Measurements from ENCODE around the gene CMA1. TPM values are rescaled to one million over a fixed set of nuclear protein-coding genes. Genes with fewer than 3 reads are reported as not detected.

The CMA1 gene
- polyA plus RNA-seq, 1 experiment = not detected

DNA sequence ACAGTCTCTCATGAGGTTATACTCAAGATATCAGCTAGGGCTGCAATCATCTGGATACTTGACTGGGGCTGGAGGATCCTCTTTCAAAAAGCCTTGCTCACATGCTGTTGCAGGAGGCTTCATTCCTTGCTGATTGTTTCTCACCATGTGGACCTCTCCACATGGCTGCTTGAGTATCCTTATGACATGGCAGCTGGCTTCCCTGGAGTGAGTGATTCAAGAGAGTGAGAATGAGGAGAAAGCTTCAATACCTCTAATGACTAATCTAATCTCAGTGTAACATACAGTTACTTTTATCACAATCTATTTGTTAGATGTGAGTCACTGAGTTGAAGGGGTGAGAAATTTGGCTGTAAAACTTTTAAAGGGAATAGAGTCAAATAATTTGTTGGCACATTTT lies 51.1 kb downstream of the CMA1 start:
- TF ChIP-seq, protein P1, sequence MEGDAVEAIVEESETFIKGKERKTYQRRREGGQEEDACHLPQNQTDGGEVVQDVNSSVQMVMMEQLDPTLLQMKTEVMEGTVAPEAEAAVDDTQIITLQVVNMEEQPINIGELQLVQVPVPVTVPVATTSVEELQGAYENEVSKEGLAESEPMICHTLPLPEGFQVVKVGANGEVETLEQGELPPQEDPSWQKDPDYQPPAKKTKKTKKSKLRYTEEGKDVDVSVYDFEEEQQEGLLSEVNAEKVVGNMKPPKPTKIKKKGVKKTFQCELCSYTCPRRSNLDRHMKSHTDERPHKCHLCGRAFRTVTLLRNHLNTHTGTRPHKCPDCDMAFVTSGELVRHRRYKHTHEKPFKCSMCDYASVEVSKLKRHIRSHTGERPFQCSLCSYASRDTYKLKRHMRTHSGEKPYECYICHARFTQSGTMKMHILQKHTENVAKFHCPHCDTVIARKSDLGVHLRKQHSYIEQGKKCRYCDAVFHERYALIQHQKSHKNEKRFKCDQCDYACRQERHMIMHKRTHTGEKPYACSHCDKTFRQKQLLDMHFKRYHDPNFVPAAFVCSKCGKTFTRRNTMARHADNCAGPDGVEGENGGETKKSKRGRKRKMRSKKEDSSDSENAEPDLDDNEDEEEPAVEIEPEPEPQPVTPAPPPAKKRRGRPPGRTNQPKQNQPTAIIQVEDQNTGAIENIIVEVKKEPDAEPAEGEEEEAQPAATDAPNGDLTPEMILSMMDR (IDR thresholded peaks at IDR 0.05; ENCODE audit: insufficient read depth, low read depth, low read length) = no peak
- no peaks in the 10 kb centered on the region for H3K36me3 ChIP-seq (ENCODE audit: control insufficient read depth, insufficient read depth, low read length)
- CTCF ChIA-PET = interaction anchor here (0.8 kb wide), 1 partner anchor 25 kb away, joined by 4 read pairs; no protein-coding TSS in a partner anchor
- H3K27me3 ChIP-seq (ENCODE audit: control insufficient read depth, insufficient read depth, low read length) = no peaks in the 10 kb centered on the region
- H3K4me3 ChIP-seq (ENCODE audit: low read depth, low read length) = no peak overlapping the region
- POLR2A ChIA-PET = no interaction called here
- DNase-seq (ENCODE audit: low read depth) = no peak

Other genes starting within 250 kb of the CMA1 start
- 0.97 and 2.9 TPM in 2 replicates for gene TGM1, start 245.1 kb downstream of the CMA1 start, polyA plus RNA-seq (2011; rRNA removed)
- 23.2 and 52.5 TPM in 2 replicates for gene RABGGTA, start 236.7 kb downstream of the CMA1 start, polyA plus RNA-seq (2011; rRNA removed)
- 40.5 and 57.1 TPM in 2 replicates for gene DHRS1, start 208.5 kb downstream of the CMA1 start, polyA plus RNA-seq (2011; rRNA removed)
- gene NOP9, start 208.4 kb downstream of the CMA1 start, polyA plus RNA-seq (2011; rRNA removed) = 13.9 and 16.3 TPM in 2 replicates
- 0.63 and 0.98 TPM in 2 replicates for gene CIDEB, start 200.3 kb downstream of the CMA1 start, polyA plus RNA-seq (2011; rRNA removed)
- gene LTB4R2, start 198.1 kb downstream of the CMA1 start, polyA plus RNA-seq (2011; rRNA removed) = 0.98 and 1.6 TPM in 2 replicates
- gene LTB4R, start 196.8 kb downstream of the CMA1 start, polyA plus RNA-seq (2011; rRNA removed) = 2.5 and 2.6 TPM in 2 replicates
- 4.1 and 6.8 TPM in 2 replicates for gene ADCY4, start 173.2 kb downstream of the CMA1 start, polyA plus RNA-seq (2011; rRNA removed)
- gene RIPK3, start 168.3 kb downstream of the CMA1 start, polyA plus RNA-seq (2011; rRNA removed) = 4.3 and 4.4 TPM in 2 replicates
- gene NFATC4, start 140.1 kb downstream of the CMA1 start, polyA plus RNA-seq (2011; rRNA removed) = 95.8 and 151 TPM in 2 replicates
- 7.2 and 10.1 TPM in 2 replicates for gene NYNRIN, start 109.3 kb downstream of the CMA1 start, polyA plus RNA-seq (2011; rRNA removed)
- gene CBLN3, start 78.6 kb downstream of the CMA1 start, polyA plus RNA-seq (2011; rRNA removed) = 6.7 and 8.6 TPM in 2 replicates
- 18.9 and 19.7 TPM in 2 replicates for gene KHNYN, start 78.3 kb downstream of the CMA1 start, polyA plus RNA-seq (2011; rRNA removed)
- 28.9 and 43.4 TPM in 2 replicates for gene SDR39U1, start 65.5 kb downstream of the CMA1 start, polyA plus RNA-seq (2011; rRNA removed)
- gene CTSG, start 68.0 kb upstream of the CMA1 start, polyA plus RNA-seq (2011; rRNA removed) = not detected in 2 replicates
- gene GZMH, start 101.4 kb upstream of the CMA1 start, polyA plus RNA-seq (2011; rRNA removed) = not detected in 2 replicates
- gene GZMB, start 125.9 kb upstream of the CMA1 start, polyA plus RNA-seq (2011; rRNA removed) = not detected in 2 replicates